NCI-H526 (cell line): ENCODE data around the gene MVP.
"Not testable (repeated sequence)": the region's sequence is repeated elsewhere in the genome, so short reads cannot be mapped to it uniquely, and the experiment has no call there.

Source experiments
- DNase-seq, 2 experiments: peaks; one replicate each; lab custom pipeline; 2025; lab: John Stamatoyannopoulos, UW

MVP gene

DNA sequence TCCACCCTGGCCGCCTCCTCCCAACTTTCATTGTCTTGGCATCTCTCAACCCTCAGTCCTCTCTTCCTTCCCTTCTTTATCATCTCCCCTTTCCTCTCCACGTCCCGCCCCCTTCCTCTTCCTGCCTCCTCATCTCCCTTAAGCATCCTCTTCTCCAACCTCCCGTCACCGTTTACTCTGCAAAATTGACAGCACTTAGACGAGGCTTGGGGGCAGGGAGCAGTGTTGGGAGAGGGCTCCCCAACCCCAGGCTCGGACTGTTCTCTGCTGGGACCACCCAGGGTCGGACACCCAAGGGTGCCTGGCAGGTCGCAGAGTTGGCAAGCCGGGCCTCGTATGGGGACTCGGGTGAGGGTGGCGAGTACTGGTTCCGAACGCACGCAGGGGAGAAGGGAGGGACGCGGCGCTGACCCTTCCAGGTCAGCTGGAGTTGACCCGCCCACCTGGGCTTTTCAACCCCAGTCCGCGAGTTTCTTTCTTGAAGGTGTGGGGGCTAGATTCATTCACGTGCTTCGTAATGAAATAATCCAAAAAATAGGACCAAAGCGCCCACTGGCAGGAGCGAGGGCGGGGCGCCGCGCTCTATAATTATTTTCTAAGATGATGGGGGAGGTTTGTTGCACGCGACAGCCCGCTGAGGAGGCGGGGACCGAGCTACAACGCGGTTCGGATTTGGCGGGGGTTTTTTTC is 5.1 kb upstream of the MVP start:
- DNase-seq, result peak; percentile 45 to 73

DNA sequence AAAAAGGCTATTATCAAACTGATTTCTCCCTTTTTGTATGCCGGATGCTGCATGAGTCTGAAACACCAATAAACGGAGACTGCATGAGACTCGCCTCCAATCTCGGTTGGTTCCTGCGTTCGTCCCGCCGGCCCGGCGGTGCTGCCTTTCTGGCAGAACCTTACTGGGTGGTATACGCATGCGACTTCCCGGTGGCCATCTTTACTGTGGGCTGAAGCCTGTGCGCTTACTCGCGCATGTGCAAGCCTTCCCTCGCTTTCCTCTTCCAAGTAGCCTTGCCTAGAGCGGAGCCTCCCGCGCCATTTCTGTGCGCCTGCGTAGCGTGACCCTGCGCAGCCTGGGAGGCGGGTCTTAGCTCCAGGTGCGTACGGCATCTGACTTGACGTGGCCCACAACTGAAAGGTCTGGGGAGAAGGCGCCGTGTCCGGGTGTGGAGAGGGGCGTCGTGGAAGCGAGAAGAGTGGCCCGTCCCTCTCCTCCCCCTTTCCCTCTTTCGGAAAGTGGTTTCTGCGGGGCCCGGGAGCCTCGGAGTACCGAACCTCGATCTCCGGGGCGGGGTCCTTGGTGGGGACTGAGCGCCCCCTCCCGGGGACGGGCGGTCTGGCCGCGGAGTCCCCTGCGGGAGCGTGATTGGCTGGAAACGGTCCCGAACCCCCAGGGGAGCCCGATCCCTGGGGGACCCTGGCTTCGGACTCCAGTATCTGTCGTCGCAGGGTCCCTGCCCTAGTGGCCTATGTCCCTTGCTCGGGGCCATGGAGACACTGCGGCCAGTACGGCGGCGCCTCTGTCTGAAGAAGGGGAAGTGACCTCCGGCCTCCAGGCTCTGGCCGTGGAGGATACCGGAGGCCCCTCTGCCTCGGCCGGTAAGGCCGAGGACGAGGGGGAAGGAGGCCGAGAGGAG is 4.2 kb upstream of the MVP start, which contains the start of gene PAGR1:
PAGR1 (plus strand) TSS at position 360 of the 901 bp plus-strand sequence; CDS start at position 734, 374 bp downstream.
- peak; percentile 97 to 99 for DNase-seq

DNA sequence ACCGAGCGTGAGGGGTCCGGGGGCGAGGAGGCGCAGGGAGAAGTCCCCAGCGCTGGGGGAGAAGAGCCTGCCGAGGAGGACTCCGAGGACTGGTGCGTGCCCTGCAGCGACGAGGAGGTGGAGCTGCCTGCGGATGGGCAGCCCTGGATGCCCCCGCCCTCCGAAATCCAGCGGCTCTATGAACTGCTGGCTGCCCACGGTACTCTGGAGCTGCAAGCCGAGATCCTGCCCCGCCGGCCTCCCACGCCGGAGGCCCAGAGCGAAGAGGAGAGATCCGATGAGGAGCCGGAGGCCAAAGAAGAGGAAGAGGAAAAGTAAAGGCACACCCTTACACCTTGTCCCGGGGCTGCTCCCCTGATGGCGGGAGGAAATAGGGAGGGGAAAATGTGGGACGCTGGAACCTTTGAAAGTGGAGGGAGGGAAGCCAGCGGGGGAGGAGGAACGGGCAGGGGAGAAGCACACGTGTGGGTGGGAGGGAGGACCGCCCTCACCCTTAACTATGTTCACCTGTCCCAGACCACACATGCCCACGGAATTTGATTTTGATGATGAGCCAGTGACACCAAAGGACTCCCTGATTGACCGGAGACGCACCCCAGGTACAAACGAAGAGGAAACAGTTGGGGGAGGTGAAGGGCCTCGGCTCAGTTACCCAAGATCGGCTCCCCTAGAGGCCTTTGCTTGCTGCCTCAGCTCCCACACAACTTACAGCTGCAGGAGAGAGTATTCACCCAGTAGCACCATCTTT is 3.4 kb upstream of the MVP start:
- DNase-seq, result peak; percentile 71 to 82

DNA sequence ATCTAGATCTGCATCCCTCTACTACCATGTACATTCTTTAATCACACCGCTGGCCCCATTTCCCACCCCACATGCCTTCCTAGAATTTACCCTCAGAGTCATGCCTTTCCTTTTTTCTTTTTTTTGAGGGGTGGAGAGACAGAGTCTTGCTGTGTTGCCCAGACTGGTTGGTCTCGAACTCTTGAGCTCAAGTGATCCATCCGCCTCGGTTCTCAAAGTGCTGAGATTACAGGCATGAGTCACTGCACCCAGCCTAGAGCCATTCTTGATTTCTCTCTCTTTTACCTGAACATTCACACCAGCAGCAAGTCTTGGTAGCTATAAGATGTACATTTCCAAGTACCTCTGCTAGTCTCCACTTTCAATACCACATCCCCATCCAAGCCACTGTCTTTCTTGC is 2.2 kb upstream of the MVP start:
- DNase-seq, result no peak

DNA sequence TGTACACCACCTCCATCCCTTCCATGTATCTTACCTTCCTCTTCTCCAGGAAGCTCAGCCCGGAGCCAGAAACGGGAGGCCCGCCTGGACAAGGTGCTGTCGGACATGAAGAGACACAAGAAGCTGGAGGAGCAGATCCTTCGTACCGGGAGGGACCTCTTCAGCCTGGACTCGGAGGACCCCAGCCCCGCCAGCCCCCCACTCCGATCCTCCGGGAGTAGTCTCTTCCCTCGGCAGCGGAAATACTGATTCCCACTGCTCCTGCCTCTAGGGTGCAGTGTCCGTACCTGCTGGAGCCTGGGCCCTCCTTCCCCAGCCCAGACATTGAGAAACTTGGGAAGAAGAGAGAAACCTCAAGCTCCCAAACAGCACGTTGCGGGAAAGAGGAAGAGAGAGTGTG is 756 bp upstream of the MVP start:
- DNase-seq, result peak in 1 of 2 experiments; percentile 35

DNA sequence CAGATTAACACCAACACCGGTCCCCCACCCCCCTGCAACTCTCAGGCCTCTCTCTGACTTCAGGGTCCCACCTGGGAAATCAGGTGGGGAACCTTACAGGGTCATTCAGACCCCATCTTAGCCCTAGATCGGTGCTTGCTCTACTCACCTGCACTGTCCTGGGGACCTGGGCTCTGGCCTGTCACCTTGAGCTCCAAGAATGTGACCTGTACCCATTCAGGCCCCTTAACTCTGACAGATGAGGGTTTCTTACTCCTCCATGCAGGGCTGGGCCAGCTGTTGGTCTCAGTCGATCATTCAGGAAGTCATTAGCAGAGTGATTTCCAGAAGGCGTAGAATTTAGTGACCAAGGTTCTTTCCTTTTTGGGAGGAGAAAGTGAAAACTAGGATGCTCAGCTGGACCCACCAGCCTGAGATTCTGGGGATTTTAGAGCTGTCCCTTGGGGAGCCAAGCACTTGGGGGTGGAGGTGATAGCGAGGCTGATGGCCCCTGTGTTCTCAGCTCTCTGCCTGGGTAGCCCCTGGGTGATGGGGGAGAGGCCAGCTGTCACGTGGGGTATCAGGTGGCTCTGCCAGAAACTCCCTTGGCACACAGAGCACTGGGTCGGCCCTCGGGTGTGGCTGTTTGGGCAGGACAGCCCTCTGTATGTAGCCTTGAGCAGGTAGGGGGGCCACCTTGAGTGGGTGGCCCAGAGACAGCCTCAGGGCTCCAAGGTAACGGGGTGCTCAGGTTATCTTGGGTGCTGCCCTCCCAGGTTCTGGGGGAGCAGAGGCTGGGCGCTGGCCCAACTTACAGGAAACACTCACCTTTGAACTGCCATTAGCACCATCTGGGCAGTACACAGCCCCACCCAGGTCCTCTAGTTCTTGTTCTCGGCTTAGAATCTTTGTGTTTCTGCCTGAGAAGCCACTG is 724 bp downstream of the MVP start:
- DNase-seq, result no peak

DNA sequence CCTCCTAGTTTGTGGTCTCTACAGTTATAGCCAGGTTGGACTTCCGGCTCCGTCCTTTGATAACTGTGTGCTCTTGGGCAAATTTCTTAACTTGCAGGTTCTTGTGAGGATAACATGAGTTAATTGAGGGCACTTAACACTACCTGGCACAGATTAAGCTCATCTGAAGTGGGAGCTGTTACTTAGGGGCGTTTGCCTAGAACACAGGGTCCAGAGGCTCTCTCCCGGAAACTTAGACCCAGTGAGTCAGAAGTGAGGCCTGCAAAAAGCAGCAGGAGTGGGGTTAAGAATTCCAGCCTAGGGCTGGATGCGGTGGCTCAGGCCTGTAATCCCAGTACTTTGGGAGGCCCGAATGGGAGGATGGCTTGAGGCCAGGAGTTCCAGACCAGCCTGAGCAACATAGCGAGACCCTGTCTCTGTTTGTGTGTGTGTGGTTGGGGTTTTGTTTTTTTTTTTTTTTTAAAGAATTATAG is 1.4 kb downstream of the MVP start:
- no peak for DNase-seq

DNA sequence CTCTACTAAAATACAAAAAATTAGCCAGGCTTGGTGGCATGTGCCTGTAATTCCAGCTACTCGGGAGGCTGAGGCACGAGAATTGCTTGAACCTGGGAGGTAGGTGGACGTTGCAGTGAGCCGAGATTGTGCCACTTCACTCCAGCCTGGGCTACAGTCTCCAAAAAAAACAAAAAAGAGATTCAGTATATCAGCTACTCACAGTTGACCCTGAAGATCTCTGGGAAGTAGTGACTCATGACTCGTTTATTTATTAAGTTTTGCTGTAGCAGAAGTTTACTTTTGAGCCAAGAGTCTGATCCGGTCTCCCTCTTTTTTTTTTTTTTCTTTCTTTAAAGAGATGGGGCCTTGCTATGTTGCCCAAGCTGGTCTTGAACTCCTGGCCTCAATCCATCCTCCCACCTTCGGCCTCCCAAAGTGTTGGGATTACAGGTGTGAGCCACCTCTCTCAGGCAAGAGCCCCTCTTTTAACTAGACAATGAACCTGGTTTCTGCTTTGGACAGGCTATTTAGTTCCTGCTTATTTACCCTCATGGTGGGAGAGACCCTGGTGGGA is 4.4 kb downstream of the MVP start:
- DNase-seq, result no peak

DNA sequence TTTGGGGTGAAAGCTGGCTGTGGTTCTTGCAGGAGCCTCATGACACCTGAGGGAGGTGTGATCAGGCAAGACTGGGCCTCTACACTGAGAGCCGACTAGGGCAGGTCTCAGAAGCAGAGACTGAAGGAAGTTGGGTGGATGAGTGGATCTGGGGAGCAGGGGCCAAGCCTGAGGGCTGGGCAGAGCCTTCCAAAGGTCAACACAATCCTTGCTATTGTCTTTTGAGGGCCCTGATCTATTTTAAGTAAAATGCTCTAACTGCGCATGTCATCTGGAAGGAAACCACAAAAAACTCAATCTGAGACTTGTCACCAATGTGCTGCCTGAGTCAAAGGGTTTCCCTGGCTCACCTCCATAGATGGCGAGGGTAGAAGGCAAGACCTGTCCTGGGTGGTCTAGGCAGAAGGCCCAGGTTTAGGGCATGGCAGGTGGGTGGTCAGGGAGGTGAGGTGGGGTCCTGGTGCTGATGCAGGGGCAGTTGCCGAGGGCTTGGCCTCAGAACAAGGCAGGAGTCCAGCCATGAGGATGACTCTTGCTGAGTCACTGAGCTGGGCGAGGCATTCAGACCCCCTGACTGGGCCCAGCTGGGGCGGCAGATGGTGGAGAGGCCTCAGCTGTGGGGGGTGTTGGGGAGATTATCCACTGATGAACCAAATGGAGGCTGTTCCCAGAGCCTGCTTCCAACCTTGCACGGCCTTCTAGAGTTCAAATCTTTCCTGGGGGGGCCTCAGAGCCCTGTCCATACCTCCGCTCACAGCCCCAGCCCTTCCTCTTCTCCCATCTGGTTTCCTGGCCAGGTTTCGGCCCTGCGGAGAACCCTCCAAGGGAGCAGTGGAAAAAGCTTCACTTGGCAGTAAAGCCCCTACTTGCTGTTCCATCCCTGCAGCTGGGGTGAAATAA is 5.1 kb downstream of the MVP start:
- no peak for DNase-seq

DNA sequence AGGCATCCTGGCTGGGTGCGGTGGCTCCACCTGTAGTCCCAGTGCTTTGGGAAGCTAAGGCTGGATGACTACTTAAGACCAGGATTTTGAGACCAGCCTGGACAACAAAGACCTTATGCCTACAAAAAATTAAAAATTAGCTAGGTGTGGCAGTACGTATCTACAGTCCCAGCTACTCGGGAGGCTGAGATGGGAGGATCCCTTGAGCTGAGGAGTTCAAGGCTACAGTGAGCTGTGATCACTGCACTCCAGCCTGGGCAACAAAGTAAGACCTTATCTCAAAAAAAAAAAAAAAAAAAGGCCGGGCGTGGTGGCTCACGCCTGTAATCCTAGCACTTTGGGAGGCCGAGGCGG is 6.1 kb downstream of the MVP start:
- DNase-seq, result no peak

DNA sequence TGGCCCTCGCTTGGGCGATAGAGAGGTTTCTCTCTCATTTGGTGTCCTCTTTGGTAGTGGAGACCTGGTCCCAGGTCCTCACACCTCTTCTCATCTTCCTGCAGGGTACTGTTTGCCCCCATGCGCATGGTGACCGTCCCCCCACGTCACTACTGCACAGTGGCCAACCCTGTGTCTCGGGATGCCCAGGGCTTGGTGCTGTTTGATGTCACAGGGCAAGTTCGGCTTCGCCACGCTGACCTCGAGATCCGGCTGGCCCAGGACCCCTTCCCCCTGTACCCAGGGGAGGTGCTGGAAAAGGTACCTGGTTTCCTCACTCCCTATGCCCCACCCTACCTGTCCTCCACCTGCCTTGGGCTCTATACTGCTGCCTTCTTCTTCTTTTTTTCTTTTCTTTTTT is 10.5 kb downstream of the MVP start:
- DNase-seq, result no peak

DNA sequence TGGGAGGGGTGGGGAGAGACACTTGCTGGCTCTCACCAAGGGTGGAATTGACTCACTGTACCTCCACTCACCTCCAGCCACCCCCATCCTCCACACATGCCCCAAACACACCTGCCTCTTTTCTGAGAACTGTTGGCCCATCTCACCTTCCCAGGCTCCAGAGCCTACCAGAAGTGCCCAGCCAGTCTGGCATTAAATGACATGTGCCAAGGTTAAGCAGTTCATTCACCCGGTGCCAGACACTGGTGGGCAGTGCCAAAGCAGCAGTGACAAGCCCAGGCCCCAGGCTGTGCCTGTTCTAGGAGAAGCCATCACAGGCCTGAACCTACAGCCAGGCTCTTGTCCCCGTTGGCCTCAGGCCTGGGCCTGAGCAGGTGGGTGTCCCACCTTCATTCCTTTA is 11.2 kb downstream of the MVP start:
- no peak for DNase-seq

DNA sequence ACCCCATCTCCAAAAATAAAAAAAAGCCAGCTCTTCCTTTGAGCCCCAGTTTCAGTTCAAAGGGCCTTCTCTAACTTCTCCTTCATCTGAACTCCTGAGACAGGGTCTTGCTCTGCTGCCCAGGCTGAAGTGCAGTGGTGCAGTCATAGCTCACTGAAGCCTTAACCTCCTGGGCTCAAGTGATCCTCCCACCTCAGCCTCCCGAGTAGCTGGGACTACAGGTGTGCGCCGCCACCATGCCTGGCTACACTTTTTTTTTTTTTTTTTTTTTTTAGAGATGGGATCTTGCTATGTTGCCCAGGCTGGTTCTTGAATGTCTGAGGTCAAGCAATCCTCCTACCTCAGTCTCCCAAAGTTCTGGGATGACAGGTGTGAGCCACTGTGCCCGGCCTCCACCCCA is 13.0 kb downstream of the MVP start:
- DNase-seq, result not testable (repeated sequence)

DNA sequence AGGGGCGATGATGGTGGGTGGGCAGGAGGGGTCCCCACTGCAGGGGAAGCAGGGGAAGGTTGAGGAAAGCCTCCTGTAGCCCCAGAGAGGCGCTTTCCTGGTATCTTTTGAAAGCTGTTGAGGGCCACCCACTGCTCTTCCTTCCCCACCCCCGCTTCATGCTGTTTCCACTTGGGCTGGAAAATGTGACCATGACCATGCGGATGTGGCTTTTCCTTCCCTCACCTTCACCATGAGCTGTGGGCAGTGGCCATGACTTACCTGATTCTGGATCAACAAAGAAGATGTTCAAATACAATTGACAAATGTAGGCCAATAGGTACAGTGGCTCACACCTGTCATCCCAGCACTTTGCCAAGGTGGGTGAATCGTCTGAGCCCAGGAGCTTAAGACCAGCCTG is 13.8 kb downstream of the MVP start:
- DNase-seq, result no peak

DNA sequence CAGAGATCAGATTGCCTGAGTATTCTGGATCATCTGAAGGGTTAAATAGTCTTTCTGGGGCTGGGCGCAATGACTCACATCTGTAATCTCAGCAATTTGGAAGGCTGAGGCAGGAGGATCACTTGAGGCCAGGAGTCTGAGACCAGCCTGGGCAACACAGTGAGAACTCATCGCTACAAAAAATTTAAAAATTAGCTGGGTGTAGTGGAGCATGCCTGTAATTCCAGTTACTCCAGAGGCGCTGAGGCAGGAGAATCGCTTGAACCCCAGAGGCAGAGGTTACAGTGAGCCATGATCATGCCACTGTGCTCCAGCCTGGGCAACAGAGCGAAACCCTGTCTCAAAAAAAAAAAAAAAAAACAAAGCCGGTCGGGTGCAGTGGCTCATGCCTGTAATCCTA is 15.7 kb downstream of the MVP start:
- DNase-seq, result no peak

DNA sequence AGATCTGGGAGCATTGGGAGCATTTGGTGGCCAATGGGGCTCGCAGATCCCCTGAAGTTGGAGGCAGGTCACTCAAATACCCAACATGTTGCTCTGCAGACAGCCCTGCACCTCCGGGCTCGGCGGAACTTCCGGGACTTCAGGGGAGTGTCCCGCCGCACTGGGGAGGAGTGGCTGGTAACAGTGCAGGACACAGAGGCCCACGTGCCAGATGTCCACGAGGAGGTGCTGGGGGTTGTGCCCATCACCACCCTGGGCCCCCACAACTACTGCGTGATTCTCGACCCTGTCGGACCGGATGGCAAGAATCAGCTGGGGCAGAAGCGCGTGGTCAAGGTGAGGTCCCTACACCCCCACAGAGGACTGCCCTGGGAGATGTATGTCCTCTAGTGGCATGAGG is 16.4 kb downstream of the MVP start:
- no peak for DNase-seq

DNA sequence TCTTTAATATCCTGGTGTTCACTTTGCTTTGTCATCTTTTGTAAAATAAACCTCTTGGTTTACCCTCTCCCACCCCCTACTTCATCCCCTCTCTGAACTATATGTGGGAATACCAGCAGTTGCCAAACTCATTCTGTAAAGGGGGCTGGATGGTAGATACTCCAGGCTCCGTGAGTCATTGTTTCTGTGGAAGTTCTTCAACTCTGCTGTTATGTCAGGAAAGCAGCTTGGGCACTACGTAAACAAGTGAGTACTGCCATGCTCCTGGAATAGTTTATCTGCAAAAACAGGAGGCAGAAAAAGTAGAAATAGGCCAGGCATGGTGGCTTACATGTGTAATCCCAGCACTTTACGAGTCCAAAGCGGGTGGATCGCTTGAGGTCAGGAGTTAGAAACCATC is 17.6 kb downstream of the MVP start:
- no peak for DNase-seq

DNA sequence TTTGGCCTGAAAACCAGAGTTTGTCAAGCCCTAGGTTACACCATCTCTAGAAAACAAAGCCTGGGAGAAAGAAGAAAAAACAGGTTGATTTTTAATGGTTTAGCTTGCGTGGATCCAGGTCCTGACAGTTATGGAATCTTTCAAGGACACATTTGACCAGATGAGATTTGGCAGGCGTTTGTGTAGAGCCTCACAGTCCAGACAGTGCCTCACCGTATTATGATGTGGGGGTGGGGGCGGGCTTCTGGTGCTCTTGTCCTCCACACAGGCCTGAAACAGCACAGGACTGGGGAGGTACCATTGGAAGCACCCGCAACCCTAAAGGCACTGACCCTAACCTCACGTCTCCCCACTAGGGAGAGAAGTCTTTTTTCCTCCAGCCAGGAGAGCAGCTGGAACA is 19.6 kb downstream of the MVP start:
- no peak for DNase-seq

DNA sequence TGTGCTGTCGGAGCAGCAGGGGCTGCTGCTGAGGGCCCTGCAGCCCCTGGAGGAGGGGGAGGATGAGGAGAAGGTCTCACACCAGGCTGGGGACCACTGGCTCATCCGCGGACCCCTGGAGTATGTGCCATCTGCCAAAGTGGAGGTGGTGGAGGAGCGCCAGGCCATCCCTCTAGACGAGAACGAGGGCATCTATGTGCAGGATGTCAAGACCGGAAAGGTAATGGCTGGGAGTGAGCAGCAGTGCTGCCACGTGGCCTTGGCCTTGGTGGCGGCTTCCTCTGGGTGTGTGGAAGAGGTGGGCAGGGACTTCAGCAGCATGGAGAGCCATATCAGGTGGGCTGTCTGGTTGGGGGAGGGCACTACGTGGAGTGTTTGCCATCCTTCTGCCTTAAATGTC is 20.0 kb downstream of the MVP start:
- no peak for DNase-seq

DNA sequence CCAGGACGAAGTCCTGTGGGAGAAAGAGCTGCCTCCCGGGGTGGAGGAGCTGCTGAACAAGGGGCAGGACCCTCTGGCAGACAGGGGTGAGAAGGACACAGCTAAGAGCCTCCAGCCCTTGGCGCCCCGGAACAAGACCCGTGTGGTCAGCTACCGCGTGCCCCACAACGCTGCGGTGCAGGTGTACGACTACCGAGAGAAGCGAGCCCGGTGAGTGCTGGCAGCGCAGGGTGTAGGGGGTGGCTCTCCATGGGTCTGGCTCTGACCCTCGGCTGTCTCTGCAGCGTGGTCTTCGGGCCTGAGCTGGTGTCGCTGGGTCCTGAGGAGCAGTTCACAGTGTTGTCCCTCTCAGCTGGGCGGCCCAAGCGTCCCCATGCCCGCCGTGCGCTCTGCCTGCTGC is 21.4 kb downstream of the MVP start:
- DNase-seq, result no peak
